Posterior cingulate gyrus (tissue), 11 donors: ENCODE results near the gene TENM4.

Experiments
- DNase-seq, 10 donors: peaks; one replicate each; pipeline versions ENCODE4 v3.0.0 to v3.0.0-alpha.2; 2020 to 2021; ENCODE audit warnings: mixed read lengths in 3 of 10
- intact Hi-C: fragments of 100-400 bp; cut with DNase I; formaldehyde crosslinking; loops from one replicate; pipeline ENCODE4 v1.15.1; 2023

TENM4 gene

GRCh38 chr11:79159657-79160450 is 281.0 kb downstream of the TENM4 start:
- intact Hi-C loops = loop anchor here (5.0 kb wide), 1 partner anchor 513 kb away; no protein-coding TSS in a partner anchor
- DNase-seq = no peak

DNA sequence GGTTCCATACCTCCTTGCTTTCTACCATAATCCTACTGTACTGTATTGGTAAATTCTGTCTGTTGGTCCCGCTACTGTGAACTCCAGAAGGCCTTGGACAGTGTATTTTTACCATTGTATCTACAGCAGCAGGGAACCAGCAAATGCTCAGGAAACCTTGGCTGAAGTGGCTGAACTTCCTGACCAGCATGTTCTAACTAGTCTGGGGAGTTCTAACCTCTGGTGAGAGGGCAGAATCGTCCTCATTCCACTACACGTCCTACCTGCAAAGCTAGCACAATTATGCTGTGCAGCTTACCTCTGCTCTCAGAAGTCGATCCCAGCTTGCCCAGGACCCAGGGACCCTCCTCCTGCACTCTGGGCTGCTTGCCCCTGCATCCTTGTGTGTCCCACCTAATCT is 283.1 kb downstream of the TENM4 start:
- DNase-seq = no peak
- intact Hi-C loops = loop anchor here (5.0 kb wide), 1 partner anchor 510 kb away; no protein-coding TSS in a partner anchor

DNA sequence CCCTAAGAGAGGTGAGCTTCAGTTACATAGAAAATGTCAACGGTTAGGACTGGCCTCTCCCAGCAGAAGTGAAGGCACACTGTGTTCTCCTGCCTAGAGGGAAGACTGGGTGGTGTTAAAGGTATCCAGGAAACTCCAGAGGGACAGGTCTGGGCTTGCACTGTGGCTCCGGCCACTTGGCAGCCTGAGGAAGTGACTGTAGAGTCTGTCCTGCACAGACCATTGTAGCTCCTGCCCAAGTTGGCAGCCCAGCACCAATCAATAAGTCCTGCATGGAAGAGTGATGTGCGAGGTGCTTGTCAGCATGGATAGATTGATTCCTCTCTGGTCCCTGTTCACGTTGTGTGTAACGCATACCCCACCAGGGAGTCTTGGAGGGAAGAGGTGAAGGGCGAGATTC is 284.8 kb downstream of the TENM4 start:
- no peak for DNase-seq
- intact Hi-C loops = loop anchor here (5.0 kb wide), 1 partner anchor 509 kb away; no protein-coding TSS in a partner anchor

GRCh38 chr11:79155237-79155636 is 285.6 kb downstream of the TENM4 start:
- intact Hi-C loops = loop anchor here (5.0 kb wide), 1 partner anchor 508 kb away; no protein-coding TSS in a partner anchor
- no peak for DNase-seq

DNA sequence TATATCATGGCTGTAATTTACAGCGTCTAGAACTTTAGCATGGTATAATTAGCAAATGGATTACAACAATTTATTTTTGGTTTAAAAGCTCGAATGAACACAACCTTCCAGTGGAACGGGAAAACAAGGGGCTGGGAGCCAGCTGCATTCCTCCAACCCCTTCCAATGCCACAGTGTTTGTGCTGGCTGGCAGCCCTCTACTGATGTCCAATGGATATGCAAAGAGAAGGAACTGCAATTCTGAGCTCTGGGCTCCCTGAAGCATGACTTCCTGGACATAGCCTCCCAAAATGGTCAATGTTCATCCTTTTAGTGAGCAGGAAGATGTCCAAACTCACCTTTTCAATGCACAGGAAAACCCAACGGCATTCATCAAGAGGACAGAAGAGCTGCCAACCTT is 288.3 kb downstream of the TENM4 start:
- intact Hi-C loops = no loop called here
- peak in 7 of 10 donors; percentile 21 to 90 (median 47) for DNase-seq

GRCh38 chr11:79151396-79151795 is 289.4 kb downstream of the TENM4 start:
- DNase-seq = no peak
- intact Hi-C loops = no loop called here

DNA sequence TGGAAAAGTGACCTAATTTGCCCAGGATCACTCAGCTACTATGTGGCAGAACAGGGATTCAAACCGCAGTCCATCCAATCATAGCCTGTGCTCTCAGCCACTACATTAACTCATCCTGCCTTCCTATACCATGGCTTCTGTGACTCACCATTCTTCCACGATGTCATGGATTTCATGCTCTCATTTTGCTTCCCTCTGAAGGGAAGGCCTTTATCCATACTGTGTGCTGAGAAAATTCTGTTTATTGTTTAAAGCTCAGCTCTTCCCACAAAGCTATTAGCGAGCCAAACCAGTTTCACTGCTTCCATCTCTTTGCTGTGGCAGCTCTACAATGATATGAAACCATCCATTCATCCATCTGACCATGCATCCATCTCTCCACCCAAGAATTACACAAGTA is 289.9 kb downstream of the TENM4 start:
- no peak for DNase-seq
- intact Hi-C loops = no loop called here

DNA sequence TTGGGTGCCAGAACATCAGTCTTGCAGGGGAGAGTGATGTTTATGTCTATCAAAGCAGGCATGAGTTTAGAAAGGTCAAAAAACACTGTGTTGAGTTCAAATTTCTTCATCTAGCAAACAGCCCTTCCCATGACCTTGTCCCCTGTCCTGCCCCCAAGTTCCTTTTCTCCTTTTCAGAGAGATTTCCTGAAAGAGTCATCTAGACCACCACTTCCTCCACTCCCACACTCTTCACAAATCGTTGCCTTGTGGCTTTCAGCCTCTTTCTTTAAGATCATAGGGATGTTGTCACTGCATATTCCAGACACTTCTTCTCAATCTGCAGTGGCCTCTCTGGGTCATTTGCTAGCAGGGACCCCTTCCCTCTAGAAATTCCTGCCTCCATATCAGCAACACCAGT is 290.5 kb downstream of the TENM4 start:
- no peak for DNase-seq
- intact Hi-C loops = no loop called here

DNA sequence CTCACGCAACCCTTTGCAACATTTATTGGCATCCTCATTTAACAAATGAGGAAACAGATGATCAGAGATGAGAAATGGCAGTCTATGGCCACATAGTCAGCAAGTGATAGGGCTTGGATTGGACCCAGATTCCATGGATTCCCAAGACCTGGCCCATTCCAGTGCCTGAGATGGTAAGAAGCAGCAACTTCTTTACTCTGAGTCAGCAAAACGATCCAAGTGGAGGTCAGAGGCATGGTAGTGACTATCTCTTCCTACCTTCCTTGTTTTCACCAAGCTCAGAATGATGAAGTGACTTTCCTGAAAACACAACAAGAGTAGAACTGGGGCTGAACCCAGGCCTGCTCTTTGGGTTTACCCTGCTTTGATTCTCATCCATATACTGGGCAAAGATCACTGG is 293.1 kb downstream of the TENM4 start:
- intact Hi-C loops = no loop called here
- DNase-seq = no peak

DNA sequence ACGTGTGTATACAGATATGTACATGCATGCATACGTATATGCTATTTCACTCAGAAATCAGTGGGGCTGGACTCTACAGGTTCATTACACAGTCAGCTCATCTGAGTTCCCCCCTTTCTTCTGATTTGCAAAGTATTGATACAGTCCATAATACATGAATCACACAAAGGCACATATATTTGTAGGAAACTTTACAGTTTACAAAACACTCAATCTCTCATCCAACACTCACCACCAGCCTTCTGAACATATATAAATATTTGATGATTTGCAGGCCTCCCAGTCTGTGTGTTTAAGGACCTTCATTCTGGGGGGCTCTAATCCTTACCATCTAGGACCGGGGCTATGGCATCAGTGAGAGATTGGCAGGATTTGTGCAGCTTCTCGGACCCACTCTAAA is 293.8 kb downstream of the TENM4 start:
- intact Hi-C loops = no loop called here
- DNase-seq = no peak

GRCh38 chr11:79139900-79140299 is 300.9 kb downstream of the TENM4 start:
- intact Hi-C loops = no loop called here
- DNase-seq = no peak

GRCh38 chr11:79129702-79130101 is 311.1 kb downstream of the TENM4 start:
- intact Hi-C loops = no loop called here
- no peak for DNase-seq

DNA sequence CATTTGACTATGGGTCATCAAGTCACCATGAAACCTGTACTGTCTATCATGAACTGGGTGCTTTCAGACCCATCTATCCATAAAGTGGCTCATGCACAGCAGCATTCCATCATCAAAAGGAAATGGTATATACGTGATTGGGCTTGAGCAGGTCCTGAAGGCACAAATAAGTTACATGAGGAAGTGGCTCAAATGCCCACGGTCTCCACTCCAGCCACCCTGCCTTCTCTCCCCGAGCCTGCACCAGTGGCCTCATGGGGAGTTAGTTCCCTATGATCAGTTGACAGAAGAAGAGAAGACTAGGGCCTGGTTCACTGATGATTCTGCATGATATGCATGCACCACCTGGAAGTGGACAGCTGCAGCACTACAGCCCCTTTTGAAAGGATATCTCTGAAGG is 312.5 kb downstream of the TENM4 start:
- DNase-seq = no peak

GRCh38 chr11:79122759-79123158 is 318.1 kb downstream of the TENM4 start:
- intact Hi-C loops = no loop called here
- no peak for DNase-seq

More for the DNA sequence above, 312.5 kb downstream of the TENM4 start:
- intact Hi-C loops = no loop called here

DNA sequence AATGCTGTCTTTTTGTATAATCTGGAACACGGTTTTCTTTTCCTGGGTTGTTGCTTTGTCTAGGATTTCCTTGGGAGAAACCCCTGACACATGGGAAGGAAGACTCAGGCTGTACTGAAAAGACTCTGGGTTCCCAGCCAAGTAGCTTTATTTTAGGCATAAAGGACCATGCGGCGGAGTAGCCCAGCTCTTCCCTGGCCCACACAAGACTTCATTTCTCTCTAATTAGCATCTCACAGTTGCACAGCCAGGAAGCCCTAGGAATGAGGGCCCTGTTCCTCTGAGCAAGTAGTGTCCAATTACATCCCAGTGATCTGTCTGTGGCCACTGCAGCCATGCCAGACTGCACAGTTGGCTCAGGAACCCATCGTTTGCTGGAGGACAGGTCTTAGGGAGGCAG is 319.5 kb downstream of the TENM4 start:
- DNase-seq = peak in 4 of 10 donors; percentile 8 to 82 (median 66)
- intact Hi-C loops = no loop called here

DNA sequence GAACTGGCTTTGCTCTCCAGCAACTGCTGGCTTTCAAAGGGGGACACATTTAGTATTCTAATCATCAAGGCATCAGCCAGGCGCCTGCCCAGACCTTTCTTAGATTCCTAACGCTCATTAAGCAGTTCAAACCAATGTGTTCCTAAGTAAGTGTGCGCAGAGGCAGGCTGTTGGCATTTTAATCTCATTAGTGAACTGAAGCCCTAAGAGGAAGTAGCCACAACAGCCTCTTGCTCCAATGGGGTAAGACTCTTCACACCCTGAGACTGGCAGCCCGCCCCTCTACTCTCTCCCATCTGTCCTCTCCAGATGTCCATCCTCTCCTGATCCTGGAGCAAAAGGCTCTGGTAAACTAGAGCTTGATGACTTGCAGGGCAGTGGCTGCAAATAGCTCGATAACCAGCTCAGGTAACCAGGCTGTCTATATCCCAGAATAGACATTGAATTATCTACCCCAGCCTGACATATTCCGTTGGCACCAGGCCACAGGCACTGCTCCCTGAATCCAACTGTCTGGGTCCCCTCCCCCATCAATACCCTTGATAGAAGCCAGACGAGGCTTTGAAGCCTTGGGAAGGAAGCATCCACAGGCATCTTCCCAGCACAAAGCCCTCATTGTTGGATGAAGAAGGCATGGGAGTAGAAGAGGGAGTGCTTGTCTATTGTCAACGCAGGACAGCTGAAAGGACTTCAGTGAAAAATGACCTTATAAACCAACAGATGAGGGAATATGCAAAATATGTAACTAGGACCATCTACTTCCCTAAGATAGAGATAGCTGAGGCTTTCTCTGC is 321.1 kb downstream of the TENM4 start:
- peak in 5 of 10 donors; percentile 42 to 90 (median 61) for DNase-seq
- intact Hi-C loops = no loop called here

DNA sequence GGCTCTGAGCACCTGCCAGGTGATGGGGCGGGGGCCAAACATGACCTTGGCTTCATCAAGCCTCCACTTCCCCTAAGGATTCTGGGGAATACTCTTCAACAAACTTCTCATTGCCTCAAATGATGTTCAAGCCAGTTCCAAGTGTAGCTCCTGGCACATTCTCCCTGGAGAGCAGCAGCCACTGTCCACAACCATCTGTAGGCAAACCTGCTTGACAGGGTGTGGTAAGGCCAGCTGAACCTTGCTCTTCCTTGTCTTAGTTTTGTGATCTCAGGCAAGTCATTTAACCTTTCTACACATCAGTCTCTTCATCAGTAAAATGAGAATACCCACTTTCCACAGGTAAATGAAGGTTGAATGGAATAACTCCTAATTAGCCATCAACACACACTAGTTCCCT is 323.3 kb downstream of the TENM4 start:
- intact Hi-C loops = no loop called here
- no peak for DNase-seq

GRCh38 chr11:79116600-79116999 is 324.2 kb downstream of the TENM4 start:
- DNase-seq = no peak
- intact Hi-C loops = no loop called here

DNA sequence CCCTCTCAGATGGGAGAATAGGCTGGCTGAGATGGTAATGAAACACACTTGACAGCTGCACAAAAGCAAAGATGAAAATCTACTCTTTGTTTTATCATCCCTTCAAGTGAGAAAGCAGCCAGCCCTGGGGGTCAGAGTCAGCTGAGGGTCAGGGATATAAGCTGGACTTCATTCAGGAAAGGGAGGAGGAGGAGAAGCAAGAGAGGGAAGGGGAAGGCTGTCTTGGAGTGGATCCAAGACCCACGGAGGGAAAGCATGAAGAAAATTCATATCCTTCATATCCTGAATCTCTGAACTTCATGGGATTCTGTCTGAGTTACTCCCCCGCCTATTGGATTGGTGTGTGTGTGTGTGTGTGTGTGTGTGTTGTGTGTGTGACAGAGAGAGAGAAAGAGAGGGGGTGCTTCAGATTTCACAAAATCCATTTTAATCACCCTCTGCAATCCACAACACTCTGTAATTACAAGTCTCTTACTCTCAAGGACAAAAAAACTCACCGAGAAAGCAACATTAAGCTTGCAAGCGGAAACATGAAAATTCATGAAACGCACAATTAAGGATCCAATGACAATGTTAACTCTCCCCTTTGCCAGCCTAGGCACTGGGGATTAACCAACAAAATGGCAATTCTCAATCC is 327.7 kb downstream of the TENM4 start:
- no peak for DNase-seq
- intact Hi-C loops = no loop called here

- intact Hi-C loops = no loop called here
These were observed 330.0 kb downstream of the TENM4 start for GRCh38 chr11:79110796-79111195.

GRCh38 chr11:79110321-79110720 is 330.5 kb downstream of the TENM4 start:
- DNase-seq = no peak
- intact Hi-C loops = no loop called here

More at GRCh38 chr11:79110796-79111195, 330.0 kb downstream of the TENM4 start:
- no peak for DNase-seq
